MG63 (cell line): ENCODE data around the gene CPN1. TPM values are rescaled to one million over a fixed set of nuclear protein-coding genes. Genes with fewer than 3 reads are reported as not detected.
"Not testable (repeated sequence)": the region's sequence is repeated elsewhere in the genome, so short reads cannot be mapped to it uniquely, and the experiment has no call there.

Experiments used
- DNase-seq: peaks from one replicate; pipeline ENCODE4 v3.0.0-alpha.2; 2020
- H3K27me3 ChIP-seq: fragments of 250-450 bp; sonication (Bioruptor Pico); 2 replicates; pipeline ENCODE4 v1.5.1; 2020; ENCODE audit warnings: mild to moderate bottlenecking, moderate library complexity
- H3K36me3 ChIP-seq: fragments of 250-450 bp; sonication (Bioruptor Pico); 2 replicates; pipeline ENCODE4 v1.5.1; 2020; ENCODE audit warnings: mild to moderate bottlenecking, moderate library complexity
- H3K4me3 ChIP-seq: fragments of 250-450 bp; sonication (Bioruptor Pico); 2 replicates; pipeline ENCODE4 v1.5.1; 2020; ENCODE audit warnings: mild to moderate bottlenecking, moderate library complexity
- H3K9me3 ChIP-seq: fragments of 250-450 bp; sonication (Bioruptor Pico); 2 replicates; pipeline ENCODE4 v1.5.1; 2020; ENCODE audit warnings: mild to moderate bottlenecking, moderate library complexity
- total RNA-seq: library from RNA; depleted of rRNA; stranded (reverse); fragments of >200 nt; shearing (Covaris generic); gene quantifications from 2 replicates; pipeline ENCODE4 v1.2.3, GENCODE V29; 2014; ENCODE audit warnings: low replicate concordance

The CPN1 gene
- total RNA-seq, 1 experiment from 2014 or later = not detected

DNA sequence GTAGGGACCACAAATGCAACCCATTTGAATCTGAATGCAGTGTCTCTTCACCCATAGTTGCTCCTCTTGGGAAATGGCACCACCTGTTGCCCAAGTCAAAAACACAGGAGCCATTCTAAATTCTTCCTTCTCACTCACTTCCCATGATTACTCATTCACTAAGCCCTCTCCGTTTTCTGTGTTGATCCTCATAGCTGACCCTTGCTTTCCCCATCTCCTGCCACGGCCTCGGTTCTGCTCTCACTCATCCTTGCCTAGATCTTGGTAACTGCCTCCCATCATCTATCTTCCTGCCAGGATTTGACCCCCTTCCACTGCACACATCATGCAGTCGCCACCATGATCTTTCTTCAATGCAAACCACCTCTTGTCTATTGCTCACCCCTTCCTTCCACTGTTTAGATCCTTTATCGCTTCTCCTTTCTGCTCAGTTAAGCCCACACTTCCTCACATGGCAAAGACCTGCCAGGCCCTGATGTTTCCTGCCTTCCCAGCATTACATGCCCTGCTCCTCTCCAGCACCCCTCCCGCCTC lies 19.0 kb upstream of the CPN1 start:
- H3K27me3 ChIP-seq = no peaks in the 10 kb centered on the region
- H3K36me3 ChIP-seq = no peaks in the 10 kb centered on the region
- peaks cover 5% of the 10 kb centered on the region; the same call in 1 of the 2 replicates for H3K9me3 ChIP-seq
- H3K4me3 ChIP-seq = no peak overlapping the region
- peak; percentile 13 for DNase-seq

- DNase-seq = no peak
- H3K9me3 ChIP-seq = no peaks in the 10 kb centered on the region
- H3K4me3 ChIP-seq = no peak overlapping the region
- no peaks in the 10 kb centered on the region; the same call in 1 of the 2 replicates for H3K27me3 ChIP-seq
- H3K36me3 ChIP-seq = no peaks in the 10 kb centered on the region
Observed at GRCh38 chr10:100089241-100089640, 7.6 kb upstream of the CPN1 start.

DNA sequence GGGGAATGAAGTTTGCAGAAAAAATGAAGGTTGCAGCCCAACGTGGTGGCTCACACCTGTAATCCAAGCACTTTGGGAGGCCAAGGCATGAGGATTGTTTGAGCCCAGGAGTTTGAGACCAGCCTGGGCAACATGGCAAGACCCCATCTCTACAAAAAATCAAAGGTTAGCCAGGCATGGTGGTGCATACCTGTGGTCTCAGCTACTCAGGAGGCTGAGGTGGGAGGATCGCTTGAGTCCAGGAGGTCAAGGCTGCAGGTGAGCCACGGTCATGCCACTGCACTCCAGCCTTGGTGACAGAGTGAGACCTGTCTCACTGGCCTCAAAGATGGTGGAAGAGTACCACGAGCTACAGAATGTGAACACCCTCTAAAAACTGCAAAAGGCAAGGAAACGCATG lies 5.0 kb upstream of the CPN1 start:
- not testable (repeated sequence) for H3K9me3 ChIP-seq, H3K27me3 ChIP-seq, H3K36me3 ChIP-seq

DNA sequence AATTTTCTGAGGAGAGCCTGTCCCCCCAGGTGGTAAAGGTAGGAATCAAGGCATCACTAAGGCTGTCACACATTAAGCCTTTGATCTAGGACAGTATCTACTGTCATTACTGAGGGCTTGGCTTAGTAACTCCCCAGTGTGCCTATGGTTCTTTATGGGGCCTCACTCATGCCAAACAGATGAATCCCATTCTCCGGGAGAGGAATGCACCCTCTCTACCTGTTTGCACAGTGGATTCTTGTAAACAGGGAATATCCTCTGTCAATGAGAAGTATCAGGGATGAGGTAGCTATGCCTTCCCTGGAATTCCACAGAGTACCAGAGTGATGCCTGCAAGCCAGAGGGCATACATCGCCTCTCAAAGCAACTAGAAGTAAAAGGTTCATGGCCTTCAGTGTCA lies 3.9 kb upstream of the CPN1 start:
- no peak for DNase-seq
- H3K9me3 ChIP-seq = no peaks in the 10 kb centered on the region
- H3K4me3 ChIP-seq = no peak overlapping the region
- H3K36me3 ChIP-seq = no peaks in the 10 kb centered on the region
- no peaks in the 10 kb centered on the region; the same call in 1 of the 2 replicates for H3K27me3 ChIP-seq

More for the DNA sequence above, 5.0 kb upstream of the CPN1 start:
- DNase-seq, H3K4me3 ChIP-seq: not testable (repeated sequence)

GRCh38 chr10:100083623-100084022 lies 2.0 kb upstream of the CPN1 start:
- DNase-seq = no peak
- no peaks in the 10 kb centered on the region; the same call in 1 of the 2 replicates for H3K27me3 ChIP-seq

GRCh38 chr10:100082276-100082675 lies 607 bp upstream of the CPN1 start:
- not testable (repeated sequence) for H3K27me3 ChIP-seq, H3K9me3 ChIP-seq, H3K4me3 ChIP-seq, H3K36me3 ChIP-seq, DNase-seq

More at GRCh38 chr10:100083623-100084022, 2.0 kb upstream of the CPN1 start:
- Histone ChIP-seq H3K4me3 (no peak overlapping the region), H3K36me3 (no peaks in the 10 kb centered on the region), H3K9me3 (no peaks in the 10 kb centered on the region)

GRCh38 chr10:100076750-100077149 lies 4.9 kb downstream of the CPN1 start:
- Histone ChIP-seq H3K4me3 (no peak overlapping the region), H3K36me3 (no peaks in the 10 kb centered on the region), H3K27me3 (no peaks in the 10 kb centered on the region), H3K9me3 (no peaks in the 10 kb centered on the region)
- DNase-seq = no peak

DNA sequence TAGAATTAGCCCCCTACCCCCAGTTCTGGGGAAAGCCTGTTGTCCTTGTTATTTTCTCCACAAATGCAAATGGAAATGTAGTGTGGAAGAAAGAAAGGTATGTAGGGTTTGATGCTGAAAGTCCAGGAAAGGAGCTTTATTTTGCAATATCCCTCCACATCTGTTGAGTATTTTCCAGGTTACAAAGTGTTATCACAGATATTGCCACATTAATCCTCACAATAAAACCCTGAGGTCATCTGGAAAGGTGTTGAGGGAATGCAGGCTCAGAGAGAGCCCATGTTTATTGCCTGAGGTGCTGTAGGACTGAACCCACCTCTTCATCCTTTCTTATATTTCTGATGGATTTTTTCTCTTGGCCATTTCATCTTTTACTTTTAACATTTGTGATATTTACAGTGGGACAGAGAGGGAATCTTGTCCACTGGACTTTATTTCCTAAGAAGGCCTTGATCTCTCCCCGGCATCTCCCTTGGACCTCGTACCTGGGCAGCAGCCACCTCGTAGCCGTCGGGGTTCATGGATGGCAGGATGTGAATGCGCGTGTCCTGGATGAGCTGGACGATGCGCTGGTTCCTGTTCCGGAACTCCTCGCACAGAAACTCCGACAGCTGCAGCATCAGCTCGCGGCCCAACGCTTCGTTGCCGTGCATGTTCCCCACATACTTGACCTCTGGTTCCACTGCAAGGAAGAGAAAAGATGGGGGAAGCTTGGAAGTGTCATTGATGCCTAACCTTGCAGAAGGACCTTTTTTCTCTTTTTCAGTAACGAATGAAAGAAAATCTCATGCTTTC lies 6.0 kb downstream of the CPN1 start:
- no peak for DNase-seq
- no peaks in the 10 kb centered on the region for H3K9me3 ChIP-seq
- H3K36me3 ChIP-seq = no peaks in the 10 kb centered on the region
- H3K27me3 ChIP-seq = no peaks in the 10 kb centered on the region
- H3K4me3 ChIP-seq = no peak overlapping the region

GRCh38 chr10:100072514-100072913 lies 9.2 kb downstream of the CPN1 start:
- no peaks in the 10 kb centered on the region for H3K9me3 ChIP-seq

GRCh38 chr10:100071529-100071928 lies 10.1 kb downstream of the CPN1 start:
- no peak for DNase-seq
- H3K9me3 ChIP-seq = no peaks in the 10 kb centered on the region
- H3K4me3 ChIP-seq = no peak overlapping the region
- H3K36me3 ChIP-seq = no peaks in the 10 kb centered on the region
- no peaks in the 10 kb centered on the region for H3K27me3 ChIP-seq

More at GRCh38 chr10:100072514-100072913, 9.2 kb downstream of the CPN1 start:
- H3K36me3 ChIP-seq = no peaks in the 10 kb centered on the region
- no peak for DNase-seq
- no peaks in the 10 kb centered on the region for H3K27me3 ChIP-seq
- H3K4me3 ChIP-seq = no peak overlapping the region

DNA sequence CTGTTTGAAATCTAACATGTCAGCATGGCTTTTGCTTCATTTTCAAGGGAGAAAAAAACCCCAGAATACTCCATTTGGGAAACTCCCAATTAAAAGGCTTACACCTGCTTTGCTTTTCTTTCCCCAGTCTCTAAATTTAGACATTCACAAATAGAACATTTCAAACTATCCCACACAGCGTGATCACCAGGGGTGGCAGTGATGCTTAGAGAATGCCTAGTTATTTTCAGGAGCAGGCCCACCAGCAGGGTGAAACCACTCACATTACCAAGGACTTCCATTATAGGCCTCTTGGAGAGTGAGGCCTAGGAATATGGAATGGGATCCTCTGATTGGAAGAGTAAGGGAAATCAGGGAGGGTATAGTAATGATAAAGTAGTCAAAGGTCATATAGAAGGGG lies 14.2 kb downstream of the CPN1 start:
- no peaks in the 10 kb centered on the region for H3K36me3 ChIP-seq
- DNase-seq = no peak
- no peak overlapping the region for H3K4me3 ChIP-seq
- H3K27me3 ChIP-seq = no peaks in the 10 kb centered on the region
- no peaks in the 10 kb centered on the region for H3K9me3 ChIP-seq

DNA sequence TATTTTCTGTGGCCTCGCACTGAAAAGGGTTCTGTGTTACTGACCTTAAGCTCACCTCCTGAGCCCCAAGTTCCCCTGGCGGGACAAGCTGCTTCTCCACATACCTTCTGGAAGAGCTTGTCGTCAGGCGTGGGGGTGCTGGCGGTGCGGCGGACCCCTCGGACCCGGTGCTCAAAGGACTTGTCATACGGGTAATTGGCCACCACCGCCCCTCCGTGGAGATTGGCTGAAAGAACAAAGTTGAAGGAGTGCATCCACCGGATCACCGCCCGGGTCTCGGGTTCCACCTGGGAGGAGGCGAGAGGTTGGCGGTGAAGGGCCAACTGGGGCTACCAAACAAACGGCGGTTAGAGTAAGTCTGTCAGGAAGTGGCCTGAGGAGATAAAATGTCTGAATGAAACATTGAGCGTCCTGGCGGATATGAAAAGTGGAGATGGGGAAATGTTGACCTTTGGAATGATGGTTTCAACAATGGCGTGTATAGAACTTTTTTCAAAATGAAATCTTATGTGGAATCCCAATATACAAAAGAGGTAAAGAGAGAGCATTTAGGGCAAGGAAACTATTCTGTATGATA lies 16.5 kb downstream of the CPN1 start:
- Histone ChIP-seq H3K36me3 (no peaks in the 10 kb centered on the region), H3K27me3 (no peaks in the 10 kb centered on the region), H3K4me3 (no peak overlapping the region), H3K9me3 (no peaks in the 10 kb centered on the region)
- DNase-seq = no peak

DNA sequence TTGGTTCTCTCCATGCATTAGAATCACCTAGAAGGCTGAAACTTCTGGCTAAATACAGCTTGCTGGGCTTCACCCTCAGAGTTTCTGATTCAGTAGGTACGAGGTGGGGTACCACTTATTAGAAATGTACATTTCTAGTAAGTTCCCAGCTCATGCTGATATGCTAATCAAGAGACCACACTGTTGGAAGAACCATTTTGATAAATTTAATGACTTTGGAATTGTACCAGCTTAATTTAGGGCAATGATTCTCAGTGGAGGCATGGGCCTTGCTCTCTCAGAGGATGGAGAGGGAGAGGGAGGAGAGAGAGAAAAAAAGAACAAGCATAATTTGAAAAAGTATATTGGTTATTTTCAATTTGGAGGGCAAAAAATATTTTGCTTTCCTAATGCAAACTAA lies 20.3 kb downstream of the CPN1 start:
- DNase-seq = no peak
- no peaks in the 10 kb centered on the region for H3K36me3 ChIP-seq
- H3K4me3 ChIP-seq = no peak overlapping the region
- no peaks in the 10 kb centered on the region for H3K9me3 ChIP-seq
- H3K27me3 ChIP-seq = no peaks in the 10 kb centered on the region

DNA sequence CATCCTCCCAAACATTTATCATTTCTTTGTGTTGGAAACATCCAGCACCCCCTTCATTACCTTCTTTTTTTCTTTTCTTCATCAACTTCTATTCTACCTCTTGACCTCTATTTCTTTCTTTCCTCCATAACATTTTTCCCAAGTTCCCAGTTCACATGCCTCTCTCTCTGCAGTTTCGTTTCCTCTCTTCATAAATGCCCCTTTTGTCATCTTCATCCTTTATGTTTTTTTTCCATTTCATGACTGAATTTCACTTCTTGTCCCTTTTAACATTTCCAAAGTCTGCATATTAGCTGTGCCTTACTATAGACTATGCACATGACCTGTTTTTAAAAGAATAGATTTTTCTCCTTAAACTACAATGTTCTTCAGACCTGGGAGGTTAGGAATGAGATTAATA lies 23.7 kb downstream of the CPN1 start:
- Histone ChIP-seq H3K36me3 (no peaks in the 10 kb centered on the region), H3K27me3 (no peaks in the 10 kb centered on the region), H3K4me3 (no peak overlapping the region), H3K9me3 (no peaks in the 10 kb centered on the region)
- no peak for DNase-seq

DNA sequence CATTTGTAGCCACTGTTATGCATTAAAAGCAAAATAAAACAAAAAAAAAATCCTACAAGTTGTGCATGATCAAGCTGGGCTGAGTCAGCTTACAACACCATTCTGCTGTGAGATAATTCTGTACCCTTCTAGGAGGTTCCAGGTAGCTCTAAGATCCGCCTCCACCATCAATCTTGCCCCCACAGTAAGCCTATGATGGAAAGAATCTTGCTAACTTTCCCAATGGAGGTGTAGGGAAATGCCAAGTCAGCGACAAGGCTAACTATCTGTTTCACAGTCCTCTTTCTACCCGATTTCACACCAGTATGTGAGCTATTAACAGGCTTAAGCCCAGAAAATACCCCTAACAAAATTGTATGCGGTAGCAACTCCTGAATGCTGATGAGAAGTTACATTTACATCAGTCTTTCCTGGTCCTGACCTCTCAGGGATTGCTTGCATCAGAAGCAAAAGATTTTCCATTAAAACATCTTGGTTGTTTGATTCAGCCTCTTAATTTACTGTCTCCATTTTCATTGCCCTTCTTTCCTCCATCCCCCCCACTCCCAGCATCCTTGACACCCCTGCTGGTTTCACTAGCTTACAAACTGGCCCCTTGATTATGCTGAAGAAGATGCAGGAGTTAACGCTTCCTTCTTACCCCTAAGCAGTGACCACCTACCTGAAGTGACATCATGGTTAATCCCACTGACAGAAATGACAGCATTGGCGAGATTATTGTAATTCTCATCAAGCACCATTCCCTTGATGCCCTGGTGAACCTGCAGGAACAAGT lies 27.8 kb downstream of the CPN1 start:
- no peak for DNase-seq
- H3K27me3 ChIP-seq = no peaks in the 10 kb centered on the region
- no peaks in the 10 kb centered on the region for H3K9me3 ChIP-seq
- H3K36me3 ChIP-seq = no peaks in the 10 kb centered on the region
- no peak overlapping the region for H3K4me3 ChIP-seq

GRCh38 chr10:100046021-100046486 lies 35.6 kb downstream of the CPN1 start:
- H3K9me3 ChIP-seq = no peaks in the 10 kb centered on the region
- no peaks in the 10 kb centered on the region for H3K36me3 ChIP-seq
- H3K4me3 ChIP-seq = no peak overlapping the region
- peak; percentile 76 for DNase-seq
- H3K27me3 ChIP-seq = no peaks in the 10 kb centered on the region

- Histone ChIP-seq H3K9me3 (no peaks in the 10 kb centered on the region), H3K4me3 (no peak overlapping the region), H3K36me3 (no peaks in the 10 kb centered on the region), H3K27me3 (no peaks in the 10 kb centered on the region)
- DNase-seq = no peak
Observed at GRCh38 chr10:100045592-100045991, 36.1 kb downstream of the CPN1 start.
